ENCODE results near the gene RDH16.
"Not testable (repeated sequence)": the region's sequence is repeated elsewhere in the genome, so short reads cannot be mapped to it uniquely, and the experiment has no call there.

RDH16 gene

DNA sequence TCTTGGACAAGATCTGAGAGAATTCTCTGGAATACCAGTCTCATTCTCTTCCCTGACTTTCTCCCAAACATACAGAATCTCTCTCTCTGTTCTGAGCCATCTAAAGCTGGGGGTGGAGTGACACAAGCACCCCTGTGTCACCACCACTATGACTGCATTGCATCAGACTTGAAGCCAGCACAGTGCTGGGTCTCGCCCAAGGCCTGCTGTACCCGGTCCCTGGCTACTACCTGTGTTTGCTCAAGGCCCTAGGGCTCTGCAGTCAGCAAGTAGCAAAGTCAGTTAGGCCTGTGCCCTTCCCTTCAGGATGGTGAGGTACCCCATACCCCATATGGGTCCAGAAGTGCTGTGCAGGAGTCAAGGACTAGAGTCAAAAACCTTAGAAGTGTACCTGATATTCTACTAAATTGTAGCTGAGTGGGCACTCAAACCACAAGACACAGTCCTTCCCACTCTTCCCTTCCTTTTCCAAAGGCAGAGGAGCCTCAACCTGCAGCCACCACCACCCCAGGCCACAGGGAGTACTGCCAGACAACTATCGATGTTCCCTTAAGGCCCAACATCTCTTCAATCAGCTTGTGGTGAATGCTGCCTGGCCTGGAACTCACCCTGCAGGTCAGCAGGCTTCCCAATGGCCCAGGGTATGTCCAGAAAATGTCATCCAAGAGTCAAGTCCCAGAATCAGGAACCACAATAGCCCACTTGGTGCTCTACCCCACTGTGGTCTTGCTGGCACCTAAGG is 21.2 kb upstream of the RDH16 start:
- H3K9ac ChIP-seq, result no peak overlapping the region
- H4K20me1 ChIP-seq, result no peaks in the 10 kb centered on the region
- H3K4me2 ChIP-seq, result no peak overlapping the region
- no peak for TF ChIP-seq Cebpa-rat (IDR thresholded peaks at IDR 0.05)
- H3K4me1 ChIP-seq, result no peaks in the 10 kb centered on the region
- H3K9me3 ChIP-seq, result no peaks in the 10 kb centered on the region
- H3K36me3 ChIP-seq, result no peaks in the 10 kb centered on the region
- no peak overlapping the region for H3K27ac ChIP-seq
- H3K4me3 ChIP-seq, result no peak overlapping the region
- H3K27me3 ChIP-seq, result no peaks in the 10 kb centered on the region

DNA sequence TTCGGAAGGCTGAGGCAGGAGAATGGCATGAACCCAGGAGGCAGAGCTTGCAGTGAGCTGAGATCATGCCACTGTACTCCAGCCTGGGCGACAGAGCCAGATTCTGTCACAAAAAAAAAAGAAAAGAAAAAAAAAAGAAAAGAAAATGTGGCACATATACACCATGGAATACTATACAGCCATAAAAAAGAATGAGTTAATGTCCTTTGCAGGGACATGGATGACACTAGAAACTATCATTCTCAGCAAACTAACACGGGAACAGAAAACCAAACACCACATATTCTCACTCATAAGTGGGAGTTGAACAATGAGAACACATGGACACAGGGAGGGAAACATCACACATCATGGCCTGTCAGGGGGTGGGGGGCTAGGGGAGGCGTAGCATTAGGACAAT is 20.0 kb upstream of the RDH16 start:
- not testable (repeated sequence) for H3K4me1 ChIP-seq, H3K9ac ChIP-seq, H3K27me3 ChIP-seq, H4K20me1 ChIP-seq, H3K4me2 ChIP-seq, H3K4me3 ChIP-seq, H3K27ac ChIP-seq, H3K9me3 ChIP-seq, H3K36me3 ChIP-seq

DNA sequence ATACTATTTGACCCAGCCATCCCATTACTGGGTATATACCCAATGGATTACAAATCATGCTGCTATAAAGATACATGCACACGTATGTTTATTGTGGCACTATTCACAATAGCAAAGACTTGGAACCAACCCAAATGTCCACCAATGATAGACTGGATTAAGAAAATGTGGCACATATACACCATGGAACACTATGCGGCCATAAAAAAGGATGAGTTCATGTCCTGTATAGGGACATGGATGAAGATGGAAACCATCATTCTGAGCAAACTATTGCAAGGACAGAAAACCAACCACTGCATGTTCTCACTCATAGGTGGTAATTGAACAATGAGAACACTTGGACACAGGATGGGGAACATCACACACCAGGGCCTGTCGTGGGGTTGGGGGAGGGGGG is 16.8 kb upstream of the RDH16 start:
- H3K4me1 ChIP-seq, H3K4me2 ChIP-seq, H3K9ac ChIP-seq: not testable (repeated sequence)

DNA sequence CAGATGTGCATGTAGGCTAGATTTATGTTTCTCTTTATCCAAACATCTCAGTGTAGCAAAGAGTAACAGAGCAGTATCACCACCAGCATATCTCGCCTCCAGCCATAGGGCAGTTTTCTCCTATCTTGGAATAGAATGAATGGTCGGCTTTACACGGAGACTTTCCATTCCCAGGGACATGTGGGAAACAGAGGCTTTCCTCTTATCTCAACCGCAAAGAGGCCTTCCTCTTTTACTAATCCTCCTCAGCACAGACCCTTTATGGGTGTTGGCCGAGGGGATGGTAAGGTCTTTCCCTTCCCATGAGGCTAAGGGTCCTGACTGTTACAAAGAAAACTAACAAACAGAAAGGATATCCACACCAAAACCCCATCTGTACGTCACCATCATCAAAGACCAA is 11.5 kb upstream of the RDH16 start:
- not testable (repeated sequence) for H3K27ac ChIP-seq, H4K20me1 ChIP-seq, H3K4me1 ChIP-seq, H3K9ac ChIP-seq, H3K36me3 ChIP-seq, H3K4me2 ChIP-seq, H3K27me3 ChIP-seq, H3K4me3 ChIP-seq
- H3K9me3 ChIP-seq, result 0 out of 2 replicates have a peak, but pooled peaks cover 10% of the 10 kb centered on the region

More for the DNA sequence above, 16.8 kb upstream of the RDH16 start:
- not testable (repeated sequence) for H4K20me1 ChIP-seq, H3K36me3 ChIP-seq, H3K27ac ChIP-seq, H3K27me3 ChIP-seq, H3K4me3 ChIP-seq, H3K9me3 ChIP-seq

DNA sequence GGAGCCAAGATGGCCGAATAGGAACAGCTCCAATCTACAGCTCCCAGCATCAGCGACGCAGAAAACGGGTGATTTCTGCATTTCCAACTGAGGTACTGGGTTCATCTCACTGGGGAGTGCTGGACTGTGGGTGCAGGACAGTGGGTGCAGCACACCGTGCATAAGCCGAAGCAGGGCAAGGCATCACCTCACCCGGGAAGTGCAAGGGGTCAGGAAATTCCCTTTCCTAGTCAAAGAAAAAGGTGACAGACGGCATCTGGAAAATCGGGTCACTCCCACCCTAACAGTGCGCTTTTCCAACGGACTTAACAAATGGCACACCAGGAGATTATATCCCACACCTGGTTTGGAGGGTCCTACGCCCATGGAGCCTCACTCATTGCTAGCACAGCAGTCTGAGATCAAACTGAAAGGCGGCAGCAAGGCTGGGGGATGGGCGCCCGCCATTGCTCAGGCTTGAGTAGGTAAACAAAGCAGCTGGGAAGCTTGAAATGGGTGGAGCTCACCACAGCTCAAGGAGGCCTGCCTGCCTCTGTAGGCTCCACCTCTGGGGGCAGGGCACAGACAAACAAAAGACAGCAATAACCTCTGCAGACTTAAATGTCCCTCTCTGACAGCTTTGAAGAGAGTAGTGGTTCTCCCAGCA is 8.7 kb upstream of the RDH16 start:
- not testable (repeated sequence) for H3K27ac ChIP-seq

DNA sequence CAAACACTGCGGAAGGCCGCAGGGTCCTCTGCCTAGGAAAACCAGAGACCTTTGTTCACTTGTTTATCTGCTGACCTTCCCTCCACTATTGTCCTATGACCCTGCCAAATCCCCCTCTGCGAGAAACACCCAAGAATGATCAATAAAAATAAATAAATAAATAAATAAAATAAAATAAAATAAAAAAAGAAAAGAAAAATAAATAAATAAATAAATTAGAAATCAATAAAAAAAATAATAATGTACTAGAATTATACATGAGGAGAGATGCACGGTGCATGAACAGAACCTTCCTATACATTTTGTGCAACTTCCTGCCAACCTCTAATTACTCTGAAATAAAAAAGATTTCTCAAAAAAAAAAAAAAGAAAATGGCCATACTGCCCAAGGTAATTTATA is 7.7 kb upstream of the RDH16 start:
- H3K4me3 ChIP-seq, H3K4me2 ChIP-seq, H3K36me3 ChIP-seq, H3K9ac ChIP-seq, H3K27me3 ChIP-seq, H4K20me1 ChIP-seq, H3K4me1 ChIP-seq, H3K27ac ChIP-seq: not testable (repeated sequence)
- H3K9me3 ChIP-seq, result peaks cover 18% of the 10 kb centered on the region

More for the DNA sequence above, 8.7 kb upstream of the RDH16 start:
- not testable (repeated sequence) for H3K4me1 ChIP-seq, H3K9ac ChIP-seq, H3K4me2 ChIP-seq, H3K36me3 ChIP-seq, H3K27me3 ChIP-seq, H4K20me1 ChIP-seq, H3K4me3 ChIP-seq
- peaks cover 18% of the 10 kb centered on the region for H3K9me3 ChIP-seq

DNA sequence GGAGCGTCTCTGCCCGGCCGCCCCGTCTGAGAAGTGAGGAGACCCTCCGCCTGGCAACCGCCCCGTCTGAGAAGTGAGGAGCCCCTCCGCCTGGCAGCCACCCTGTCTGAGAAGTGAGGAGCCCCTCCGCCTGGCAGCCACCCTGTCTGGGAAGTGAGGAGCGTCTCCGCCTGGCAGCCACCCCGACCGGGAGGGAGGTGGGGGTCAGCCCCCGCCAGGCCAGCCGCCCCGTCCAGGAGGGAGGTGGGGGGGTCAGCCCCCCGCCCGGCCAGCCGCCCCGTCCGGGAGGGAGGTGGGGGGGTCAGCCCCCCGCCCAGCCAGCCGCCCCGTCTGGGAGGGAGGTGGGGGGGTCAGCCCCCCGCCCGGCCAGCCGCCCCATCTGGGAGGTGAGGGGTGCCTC is 6.1 kb upstream of the RDH16 start:
- H3K27ac ChIP-seq, H3K4me1 ChIP-seq, H3K4me3 ChIP-seq, H3K4me2 ChIP-seq, H3K9ac ChIP-seq, H4K20me1 ChIP-seq, H3K36me3 ChIP-seq, H3K27me3 ChIP-seq: not testable (repeated sequence)
- peaks cover 21% of the 10 kb centered on the region for H3K9me3 ChIP-seq

DNA sequence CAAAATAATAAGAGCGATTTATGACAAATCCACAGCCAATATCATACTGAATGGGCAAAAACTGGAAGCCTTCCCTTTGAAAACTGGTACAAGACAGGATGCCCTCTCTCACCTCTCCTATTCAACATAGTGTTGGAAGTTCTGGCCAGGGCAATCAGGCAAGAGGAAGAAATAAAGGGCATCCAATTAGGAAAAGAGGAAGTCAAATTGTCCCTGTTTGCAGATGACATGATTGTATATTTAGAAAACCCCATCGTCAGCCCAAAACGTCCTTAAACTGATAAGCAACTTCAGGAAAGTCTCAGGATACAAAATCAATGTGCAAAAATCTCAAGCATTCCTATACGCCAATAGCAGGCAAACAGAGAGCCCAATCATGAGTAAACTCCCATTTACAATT is 4.8 kb upstream of the RDH16 start:
- H3K36me3 ChIP-seq, H4K20me1 ChIP-seq, H3K4me1 ChIP-seq, H3K9ac ChIP-seq, H3K4me3 ChIP-seq, H3K27me3 ChIP-seq, H3K4me2 ChIP-seq, H3K27ac ChIP-seq: not testable (repeated sequence)
- peaks cover 30% of the 10 kb centered on the region for H3K9me3 ChIP-seq

DNA sequence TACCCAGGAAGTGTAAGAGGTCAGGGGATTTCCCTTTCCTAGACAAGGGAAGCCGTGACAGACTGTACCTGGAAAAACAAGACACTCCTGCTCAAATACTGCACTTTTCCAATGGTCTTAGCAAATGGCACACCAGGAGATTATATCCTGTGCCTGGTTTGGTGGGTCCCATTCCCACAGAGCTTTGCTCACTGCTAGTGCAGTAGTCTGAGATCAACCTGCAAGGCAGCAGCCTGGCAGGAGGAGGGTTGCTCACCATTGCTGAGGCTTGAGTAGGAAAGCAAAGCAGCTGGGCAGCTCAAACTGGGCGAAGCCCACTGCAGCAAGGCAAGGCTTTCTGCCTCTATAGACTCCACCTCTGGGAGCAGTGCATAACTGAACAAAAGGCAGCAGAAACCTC is 1.0 kb upstream of the RDH16 start:
- no peaks in the 10 kb centered on the region for H3K4me1 ChIP-seq
- H3K4me2 ChIP-seq, result no peak overlapping the region
- no peaks in the 10 kb centered on the region for H3K36me3 ChIP-seq
- no peaks in the 10 kb centered on the region for H3K27me3 ChIP-seq
- no peak overlapping the region for H3K9ac ChIP-seq
- H4K20me1 ChIP-seq, result no peaks in the 10 kb centered on the region
- no peak for TF ChIP-seq Cebpa-rat (IDR thresholded peaks at IDR 0.05)
- H3K4me3 ChIP-seq, result no peak overlapping the region
- peaks cover 20% of the 10 kb centered on the region for H3K9me3 ChIP-seq
- no peak overlapping the region for H3K27ac ChIP-seq

DNA sequence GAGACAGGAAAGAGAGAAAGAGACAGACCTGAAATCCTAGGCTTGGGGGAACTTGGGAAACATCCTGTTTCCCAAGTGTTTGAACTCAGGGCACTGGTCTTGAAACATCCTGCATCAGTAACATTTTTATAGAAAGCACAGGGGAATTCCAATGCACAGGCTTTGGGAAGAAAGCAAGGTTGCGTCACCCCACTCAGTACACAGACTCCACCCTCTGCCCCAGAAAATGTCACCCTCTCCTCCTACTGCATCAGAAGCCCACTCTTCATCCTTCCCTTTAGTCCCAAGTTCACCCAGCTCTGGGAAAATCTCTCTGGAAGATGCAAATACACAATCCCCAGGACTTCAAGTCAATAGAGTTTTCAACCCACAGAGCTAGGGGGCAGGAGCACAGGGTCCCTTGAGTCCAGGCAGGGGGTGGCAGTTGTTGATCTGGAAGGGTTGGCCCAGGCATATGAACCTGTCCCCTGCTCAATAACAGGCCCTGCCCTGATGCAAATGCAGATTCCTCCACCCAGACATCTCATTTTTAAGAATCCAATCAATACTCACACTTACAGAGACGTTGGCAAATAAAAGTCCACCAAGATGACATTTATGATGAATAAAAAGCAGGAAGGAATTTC is 1.7 kb downstream of the RDH16 start:
- Histone ChIP-seq H3K4me3 (no peak overlapping the region), H3K27ac (no peak overlapping the region), H3K36me3 (no peaks in the 10 kb centered on the region), H3K4me1 (no peaks in the 10 kb centered on the region), H4K20me1 (no peaks in the 10 kb centered on the region), H3K4me2 (no peak overlapping the region), H3K27me3 (no peaks in the 10 kb centered on the region), H3K9me3 (peaks cover 12% of the 10 kb centered on the region), H3K9ac (no peak overlapping the region)
- TF ChIP-seq Cebpa-rat (IDR thresholded peaks at IDR 0.05), result no peak

DNA sequence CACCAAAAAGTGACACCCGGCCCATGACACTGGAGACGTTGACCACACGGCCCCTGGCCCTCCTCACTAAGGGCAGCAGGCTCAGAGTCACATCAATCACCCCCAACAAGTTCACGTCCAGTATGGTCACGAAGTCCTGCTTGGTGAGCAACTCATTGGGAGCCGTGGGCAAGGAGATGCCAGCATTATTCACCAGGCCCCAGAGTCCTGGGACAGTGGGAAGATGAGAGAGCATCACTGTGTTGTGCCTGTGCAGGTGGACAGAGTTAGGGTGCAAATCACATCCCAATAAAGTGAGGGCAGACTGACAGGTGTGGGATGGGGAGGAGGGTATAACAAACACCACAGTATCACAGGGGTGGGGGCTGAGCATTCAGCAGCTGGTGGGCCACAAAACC is 2.5 kb downstream of the RDH16 start:
- no peak overlapping the region for H3K27ac ChIP-seq
- H3K4me2 ChIP-seq, result no peak overlapping the region
- H3K27me3 ChIP-seq, result no peaks in the 10 kb centered on the region
- no peaks in the 10 kb centered on the region for H3K36me3 ChIP-seq
- no peak overlapping the region for H3K4me3 ChIP-seq
- H3K9ac ChIP-seq, result no peak overlapping the region
- H4K20me1 ChIP-seq, result no peaks in the 10 kb centered on the region
- TF ChIP-seq Cebpa-rat (IDR thresholded peaks at IDR 0.05), result no peak
- H3K9me3 ChIP-seq, result peaks cover 12% of the 10 kb centered on the region
- H3K4me1 ChIP-seq, result no peaks in the 10 kb centered on the region
